B cell (primary cell): ENCODE data around the gene BARHL1.

ENCODE experiments used
- CTCF ChIP-seq: fragments of 200-600 bp; IDR thresholded peaks from one replicate; pipeline ENCODE4 v1.8.0; 2022; ENCODE audit warnings: antibody characterized with exemption, mild to moderate bottlenecking
- EZH2 ChIP-seq: IDR thresholded peaks from 2 replicates; pipeline ENCODE4 v1.6.1; 2012; ENCODE audit warnings: borderline replicate concordance, low read depth, mild to moderate bottlenecking, moderate library complexity, low read length; ENCODE audit not compliant: insufficient read depth, poor library complexity, severe bottlenecking

DNA sequence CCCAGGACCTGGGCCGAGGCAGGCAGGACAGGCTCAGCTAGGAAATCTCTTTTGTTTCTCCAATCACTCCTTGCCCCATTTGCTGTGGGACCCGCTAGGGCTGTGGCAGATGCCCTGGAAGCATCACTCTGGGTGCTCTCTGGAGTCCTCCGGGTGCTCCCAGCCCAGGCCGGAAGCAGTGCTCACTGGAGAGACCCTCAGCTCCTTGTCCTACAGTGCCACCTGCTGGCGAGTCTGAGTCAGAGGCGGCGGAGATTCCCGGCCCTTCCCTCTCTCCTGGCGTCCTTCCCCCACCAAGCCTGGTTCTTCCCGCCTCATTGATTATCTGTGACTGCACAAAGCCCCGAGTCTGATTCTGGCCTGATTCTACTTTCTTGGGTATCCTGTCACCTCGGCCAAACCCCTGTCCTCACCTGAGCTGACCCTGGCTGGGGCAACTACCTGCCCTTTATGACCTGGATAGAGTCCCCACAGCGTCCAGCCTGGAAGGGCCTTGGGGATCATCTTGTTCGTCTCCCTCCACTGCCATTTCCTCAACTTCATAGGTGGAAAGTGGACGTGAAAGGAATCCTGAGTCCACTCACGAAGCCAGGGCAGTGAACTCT is 7.3 kb upstream of the BARHL1 start:
- no peak for TF ChIP-seq EZH2
- no peak for TF ChIP-seq CTCF
